ENCODE results near the gene DBN1.

Gene DBN1

GRCh38 chr5:177498013-177498787 lies 24.8 kb upstream of the DBN1 start:
- H3K9me3 ChIP-seq (ENCODE audit: severe bottlenecking) = no peaks in the 10 kb centered on the region
- peak overlapping the region; percentile 91 for H3K4me3 ChIP-seq (ENCODE audit: severe bottlenecking)
- no peak for DNase-seq (ENCODE audit: low spot score)
- peak overlapping the region; percentile 96 for H3K27ac ChIP-seq (ENCODE audit: poor library complexity, severe bottlenecking)
- H3K36me3 ChIP-seq (ENCODE audit: low read depth) = peaks cover 28% of the 10 kb centered on the region
- peaks cover 26% of the 10 kb centered on the region for H3K4me1 ChIP-seq (ENCODE audit: insufficient read depth, poor library complexity, severe bottlenecking)
- ATAC-seq (ENCODE audit: low read depth) = no peak
- no peaks in the 10 kb centered on the region for H3K27me3 ChIP-seq (ENCODE audit: insufficient read depth, poor library complexity, severe bottlenecking)
- TF ChIP-seq CTCF (IDR thresholded peaks at IDR 0.05; ENCODE audit: poor library complexity, severe bottlenecking) = peak; percentile 13

GRCh38 chr5:177497292-177498012 lies 24.0 kb upstream of the DBN1 start, which contains the start of gene PDLIM7:
TSS of gene PDLIM7 (minus strand) at chr5:177497604. CDS start at chr5:177496512, 1,092 bp downstream.
- peaks cover 36% of the 10 kb centered on the region for H3K36me3 ChIP-seq (ENCODE audit: low read depth)
- no peaks in the 10 kb centered on the region for H3K9me3 ChIP-seq (ENCODE audit: severe bottlenecking)
- DNase-seq (ENCODE audit: low spot score) = peak; percentile 98
- peak within 1 kb of the TSS; percentile 91 for H3K4me3 ChIP-seq (ENCODE audit: severe bottlenecking)
- TF ChIP-seq CTCF (IDR thresholded peaks at IDR 0.05; ENCODE audit: poor library complexity, severe bottlenecking) = peak; percentile 37
- peaks cover 26% of the 10 kb centered on the region for H3K4me1 ChIP-seq (ENCODE audit: insufficient read depth, poor library complexity, severe bottlenecking)
- no peaks in the 10 kb centered on the region for H3K27me3 ChIP-seq (ENCODE audit: insufficient read depth, poor library complexity, severe bottlenecking)
- peak within 1 kb of the TSS; percentile 96 for H3K27ac ChIP-seq (ENCODE audit: poor library complexity, severe bottlenecking)
- peak; percentile 55 for ATAC-seq (ENCODE audit: low read depth)

- Histone ChIP-seq H3K9me3 (ENCODE audit: severe bottlenecking) (no peaks in the 10 kb centered on the region), H3K27ac (ENCODE audit: poor library complexity, severe bottlenecking) (peak overlapping the region; percentile 96), H3K36me3 (ENCODE audit: low read depth) (peaks cover 41% of the 10 kb centered on the region), H3K27me3 (ENCODE audit: insufficient read depth, poor library complexity, severe bottlenecking) (no peaks in the 10 kb centered on the region), H3K4me1 (ENCODE audit: insufficient read depth, poor library complexity, severe bottlenecking) (peaks cover 26% of the 10 kb centered on the region), H3K4me3 (ENCODE audit: severe bottlenecking) (peak overlapping the region; percentile 91)
- TF ChIP-seq CTCF (IDR thresholded peaks at IDR 0.05; ENCODE audit: poor library complexity, severe bottlenecking) = no peak
- peak; percentile 98 for DNase-seq (ENCODE audit: low spot score)
- ATAC-seq (ENCODE audit: low read depth) = peak; percentile 48
Measured at GRCh38 chr5:177496727-177497291, 23.4 kb upstream of the DBN1 start.

- DNase-seq (ENCODE audit: low spot score) (no peak), ATAC-seq (ENCODE audit: low read depth) (peak; percentile 6)
- H3K27me3 ChIP-seq (ENCODE audit: insufficient read depth, poor library complexity, severe bottlenecking) = no peaks in the 10 kb centered on the region
- peak overlapping the region; percentile 96 for H3K27ac ChIP-seq (ENCODE audit: poor library complexity, severe bottlenecking)
- no peaks in the 10 kb centered on the region for H3K9me3 ChIP-seq (ENCODE audit: severe bottlenecking)
- TF ChIP-seq CTCF (IDR thresholded peaks at IDR 0.05; ENCODE audit: poor library complexity, severe bottlenecking) = peak; percentile 16
- peak overlapping the region; percentile 91 for H3K4me3 ChIP-seq (ENCODE audit: severe bottlenecking)
- peaks cover 26% of the 10 kb centered on the region for H3K4me1 ChIP-seq (ENCODE audit: insufficient read depth, poor library complexity, severe bottlenecking)
- H3K36me3 ChIP-seq (ENCODE audit: low read depth) = peaks cover 44% of the 10 kb centered on the region
Measured at GRCh38 chr5:177496070-177496726, 22.8 kb upstream of the DBN1 start.

Measured in RWPE2 (cell line).